CD4-positive, alpha-beta T cell treated with Interleukin-10 for 1 hour (primary cell): ENCODE data around the gene TEX44.
A peak's percentile ranks its signal among the peaks of the same experiment; 100 is the strongest.
"Not testable (repeated sequence)": the region's sequence is repeated elsewhere in the genome, so short reads cannot be mapped to it uniquely, and the experiment has no call there.

Experiments
- DNase-seq: peaks from one replicate; pipeline ENCODE4 v3.0.0-alpha.2; 2020

The TEX44 gene

GRCh38 chr2:231573096-231573495 lies 19.6 kb upstream of the TEX44 start:
- no peak for DNase-seq

GRCh38 chr2:231573698-231574421 lies 18.8 kb upstream of the TEX44 start:
- no peak for DNase-seq

GRCh38 chr2:231575612-231576256 lies 16.9 kb upstream of the TEX44 start:
- no peak for DNase-seq

GRCh38 chr2:231576465-231576864 lies 16.2 kb upstream of the TEX44 start:
- DNase-seq, result no peak

- not testable (repeated sequence) for DNase-seq
Observed at GRCh38 chr2:231578655-231579054, 14.0 kb upstream of the TEX44 start.

- DNase-seq, result no peak
Observed at GRCh38 chr2:231579560-231579959, 13.1 kb upstream of the TEX44 start.

GRCh38 chr2:231581328-231581727 lies 11.3 kb upstream of the TEX44 start:
- DNase-seq, result no peak

- DNase-seq, result no peak
Observed at GRCh38 chr2:231583982-231584381, 8.7 kb upstream of the TEX44 start.

GRCh38 chr2:231587744-231588143 lies 4.9 kb upstream of the TEX44 start:
- not testable (repeated sequence) for DNase-seq

- DNase-seq, result no peak
Observed at GRCh38 chr2:231589656-231590055, 3.0 kb upstream of the TEX44 start.

- DNase-seq, result no peak
Observed at GRCh38 chr2:231590614-231591013, 2.0 kb upstream of the TEX44 start.

- DNase-seq, result no peak
Observed at GRCh38 chr2:231593666-231594065, 1.0 kb downstream of the TEX44 start.

- DNase-seq, result no peak
Observed at GRCh38 chr2:231597014-231597611, 4.4 kb downstream of the TEX44 start.

- DNase-seq, result no peak
Observed at GRCh38 chr2:231597627-231598026, 5.0 kb downstream of the TEX44 start.

- DNase-seq, result no peak
Observed at GRCh38 chr2:231600619-231601355, 8.1 kb downstream of the TEX44 start.

- DNase-seq, result peak; percentile 81
Observed at GRCh38 chr2:231601356-231602229, 8.9 kb downstream of the TEX44 start.

- no peak for DNase-seq
Observed at GRCh38 chr2:231602859-231603467, 10.3 kb downstream of the TEX44 start.

GRCh38 chr2:231604101-231604684 lies 11.5 kb downstream of the TEX44 start:
- DNase-seq, result no peak

GRCh38 chr2:231604685-231605606 lies 12.3 kb downstream of the TEX44 start:
- DNase-seq, result peak; percentile 97

- DNase-seq, result peak; percentile 31
Observed at GRCh38 chr2:231605607-231606091, 13.0 kb downstream of the TEX44 start.
